Subcutaneous abdominal adipose tissue (tissue), 5 donors: ENCODE measurements around the gene RGPD8.
"Not testable (repeated sequence)": the region's sequence is repeated elsewhere in the genome, so short reads cannot be mapped to it uniquely, and the experiment has no call there.

Experiments
- H3K27ac ChIP-seq: one replicate; pipeline ENCODE4 v1.7.0; 2013; ENCODE audit warnings: low read depth, mild to moderate bottlenecking, inconsistent platforms, low read length, moderate library complexity
- H3K27me3 ChIP-seq, 5 donors: one replicate each; pipeline ENCODE4 v1.7.0; 2013; ENCODE audit warnings: low read length in 5 of 5, inconsistent platforms in 1 of 5; ENCODE audit not compliant: control insufficient read depth in 5 of 5, insufficient read depth in 4 of 5
- H3K36me3 ChIP-seq, 5 donors: one replicate each; pipeline ENCODE4 v1.7.0; 2013; ENCODE audit warnings: low read length in 5 of 5; ENCODE audit not compliant: control insufficient read depth in 5 of 5, insufficient read depth in 5 of 5
- H3K4me1 ChIP-seq, 5 donors: one replicate each; pipeline ENCODE4 v1.7.0; 2013; ENCODE audit warnings: low read length in 5 of 5, mild to moderate bottlenecking in 3 of 5, moderate library complexity in 1 of 5; ENCODE audit not compliant: control insufficient read depth in 5 of 5, insufficient read depth in 5 of 5
- H3K4me3 ChIP-seq, 5 donors: one replicate each; pipeline ENCODE4 v1.7.0; 2013; ENCODE audit warnings: low read length in 5 of 5, low read depth in 1 of 5
- H3K9ac ChIP-seq, 5 donors: one replicate each; pipeline ENCODE4 v1.7.0; 2013; ENCODE audit warnings: low read length in 5 of 5, mild to moderate bottlenecking in 4 of 5, moderate library complexity in 3 of 5
- H3K9me3 ChIP-seq, 5 donors: one replicate each; pipeline ENCODE4 v1.7.0; 2013; ENCODE audit warnings: low read length in 5 of 5; ENCODE audit not compliant: control insufficient read depth in 5 of 5
- donor health status: healthy.
- donor health status: healthy.
- donor health status: healthy.
- donor health status: healthy.
- donor health status: healthy.

The RGPD8 gene

GRCh38 chr2:112354335-112354734, 79.1 kb downstream of the RGPD8 start:
- H3K4me3 ChIP-seq, H3K4me1 ChIP-seq, H3K27ac ChIP-seq, H3K9ac ChIP-seq, H3K36me3 ChIP-seq, H3K27me3 ChIP-seq, H3K9me3 ChIP-seq: not testable (repeated sequence)

- H3K9me3 ChIP-seq, H3K27me3 ChIP-seq, H3K4me1 ChIP-seq, H3K27ac ChIP-seq, H3K4me3 ChIP-seq, H3K36me3 ChIP-seq, H3K9ac ChIP-seq: not testable (repeated sequence)
These were observed 80.4 kb downstream of the RGPD8 start for GRCh38 chr2:112352809-112353603.

- not testable (repeated sequence) for H3K4me3 ChIP-seq, H3K9ac ChIP-seq, H3K27ac ChIP-seq, H3K36me3 ChIP-seq, H3K27me3 ChIP-seq, H3K9me3 ChIP-seq, H3K4me1 ChIP-seq
These were observed 81.2 kb downstream of the RGPD8 start for GRCh38 chr2:112352292-112352691.

- Histone ChIP-seq H3K9me3 (no peaks in the 10 kb centered on the region), H3K4me3 (no peak overlapping the region), H3K9ac (no peak overlapping the region), H3K36me3 (no peaks in the 10 kb centered on the region), H3K27me3 (no peaks in the 10 kb centered on the region), H3K4me1 (peaks cover 0 to 16% (median 10%) of the 10 kb centered on the region in 5 donors), H3K27ac (peak overlapping the region; percentile 82)
These were observed 88.1 kb downstream of the RGPD8 start for GRCh38 chr2:112345030-112346027.

- H3K9me3 ChIP-seq = no peaks in the 10 kb centered on the region
- H3K27ac ChIP-seq = peak overlapping the region; percentile 82
- no peak overlapping the region for H3K4me3 ChIP-seq
- H3K36me3 ChIP-seq = no peaks in the 10 kb centered on the region
- peaks cover 0 to 16% (median 10%) of the 10 kb centered on the region in 5 donors for H3K4me1 ChIP-seq
- H3K9ac ChIP-seq = peak overlapping the region in 1 of 5 donors; percentile 15
- no peaks in the 10 kb centered on the region for H3K27me3 ChIP-seq
These were observed 89.4 kb downstream of the RGPD8 start for GRCh38 chr2:112343827-112344585.

GRCh38 chr2:112342067-112342550, 91.3 kb downstream of the RGPD8 start:
- Histone ChIP-seq H3K27ac (no peak overlapping the region), H3K27me3 (no peaks in the 10 kb centered on the region), H3K4me3 (no peak overlapping the region), H3K36me3 (no peaks in the 10 kb centered on the region), H3K4me1 (peaks cover 0 to 16% (median 10%) of the 10 kb centered on the region in 5 donors), H3K9me3 (no peaks in the 10 kb centered on the region), H3K9ac (no peak overlapping the region)

- H3K4me1 ChIP-seq = peaks cover 0 to 16% (median 10%) of the 10 kb centered on the region in 5 donors
- no peak overlapping the region for H3K27ac ChIP-seq
- H3K27me3 ChIP-seq = no peaks in the 10 kb centered on the region
- H3K9ac ChIP-seq = no peak overlapping the region
- no peak overlapping the region for H3K4me3 ChIP-seq
- no peaks in the 10 kb centered on the region for H3K9me3 ChIP-seq
- no peaks in the 10 kb centered on the region for H3K36me3 ChIP-seq
These were observed 92.8 kb downstream of the RGPD8 start for GRCh38 chr2:112340475-112341267.

- H3K27ac ChIP-seq = no peak overlapping the region
- H3K4me1 ChIP-seq = peaks cover 0 to 16% (median 10%) of the 10 kb centered on the region in 5 donors
These were observed 93.5 kb downstream of the RGPD8 start for GRCh38 chr2:112339986-112340385.

GRCh38 chr2:112335600-112335999, 97.8 kb downstream of the RGPD8 start:
- Histone ChIP-seq H3K4me3 (no peak overlapping the region), H3K36me3 (peaks cover 10 to 14% (median 14%) of the 10 kb centered on the region in 5 donors), H3K27ac (no peak overlapping the region), H3K27me3 (no peaks in the 10 kb centered on the region), H3K4me1 (no peaks in the 10 kb centered on the region), H3K9me3 (no peaks in the 10 kb centered on the region), H3K9ac (no peak overlapping the region)

More at GRCh38 chr2:112339986-112340385, 93.5 kb downstream of the RGPD8 start:
- no peaks in the 10 kb centered on the region for H3K27me3 ChIP-seq
- H3K9me3 ChIP-seq = no peaks in the 10 kb centered on the region
- H3K9ac ChIP-seq = no peak overlapping the region
- no peak overlapping the region for H3K4me3 ChIP-seq
- no peaks in the 10 kb centered on the region for H3K36me3 ChIP-seq
